NCI-H146 (cell line): ENCODE data around the gene CCSAP.
"Not testable (repeated sequence)": the region's sequence is repeated elsewhere in the genome, so short reads cannot be mapped to it uniquely, and the experiment has no call there.

Experiments
- DNase-seq: peaks from one replicate; lab custom pipeline; 2025; lab: John Stamatoyannopoulos, UW

Gene CCSAP

DNA sequence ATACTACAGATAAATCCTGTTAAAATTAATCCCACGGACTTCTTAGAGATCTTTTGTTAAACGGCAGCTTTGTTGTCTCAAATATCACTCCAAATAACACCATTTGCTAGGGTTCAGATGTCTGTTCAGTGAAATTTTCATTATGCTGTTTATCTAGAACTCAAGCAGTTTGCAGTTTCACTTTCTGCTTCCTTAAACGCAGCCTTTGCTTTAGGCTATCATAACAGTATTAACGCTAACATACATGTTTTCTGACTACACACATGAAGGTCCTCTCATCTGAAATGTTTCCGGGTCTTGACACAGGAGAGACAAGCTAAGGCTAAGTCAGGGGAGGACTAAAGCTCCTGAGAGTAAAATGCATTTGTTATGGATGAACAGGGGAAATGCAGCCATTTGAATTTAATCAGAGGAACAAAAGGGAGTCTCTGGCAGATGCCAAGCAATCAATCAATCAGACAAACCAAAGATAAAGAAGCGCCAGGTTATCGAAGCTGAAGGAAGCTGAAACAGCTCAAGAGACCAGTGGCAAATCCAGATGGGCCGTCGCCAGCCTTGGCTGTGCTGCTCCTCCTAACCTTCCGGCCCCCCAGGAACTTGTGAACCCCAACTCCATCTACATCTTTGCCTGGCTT is 16.9 kb downstream of the CCSAP start:
- DNase-seq = no peak

GRCh38 chr1:229325401-229325800 is 17.4 kb downstream of the CCSAP start:
- DNase-seq = no peak

DNA sequence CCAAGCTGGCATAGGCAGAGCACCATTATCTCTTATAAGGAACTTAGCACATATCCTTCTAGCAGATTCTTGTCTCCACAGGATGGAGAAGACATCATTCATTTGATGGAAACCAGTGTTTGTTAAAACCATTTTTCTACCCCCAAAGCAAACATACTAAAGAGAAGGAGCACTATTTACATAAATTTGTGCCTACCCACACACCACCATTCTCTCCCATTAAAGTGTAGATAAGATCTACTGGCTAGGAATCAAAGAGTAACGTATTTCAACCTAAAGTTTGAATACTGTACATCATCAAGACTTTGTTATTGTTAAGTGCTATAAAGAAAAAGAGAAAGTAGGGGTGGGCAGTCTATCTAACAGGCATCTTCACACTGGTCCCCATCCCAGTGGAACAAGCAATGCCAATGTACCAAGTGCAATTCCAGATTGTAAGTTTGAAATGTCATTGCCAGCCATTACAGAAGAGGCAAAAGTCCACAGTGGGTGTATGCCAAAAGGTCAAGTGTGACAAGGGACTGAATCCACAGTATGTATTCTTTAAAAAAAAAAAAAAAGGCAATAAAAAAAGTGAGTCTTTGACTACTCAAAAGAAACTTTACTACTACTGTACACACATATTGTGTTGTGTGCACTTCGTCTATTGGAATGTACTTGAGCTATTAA is 18.8 kb downstream of the CCSAP start:
- DNase-seq = no peak

DNA sequence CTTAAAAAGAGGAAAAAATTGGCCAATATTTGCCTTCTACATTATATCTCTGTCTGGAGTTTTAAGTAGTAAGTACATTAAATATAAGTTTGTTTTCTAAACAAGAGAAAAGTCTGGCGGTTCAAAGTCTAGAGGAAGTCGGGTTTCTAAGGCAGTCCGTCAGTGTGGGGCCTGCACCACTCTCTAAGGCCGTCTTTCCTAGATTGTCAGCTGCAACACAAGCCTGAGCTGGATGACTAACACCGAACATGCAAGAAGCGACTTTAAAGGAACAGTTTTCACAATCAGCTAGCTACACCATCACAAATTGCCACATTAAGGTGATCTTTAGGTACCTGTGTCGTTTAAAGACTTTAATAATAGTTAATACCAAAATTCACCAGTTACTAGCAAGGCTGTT is 19.6 kb downstream of the CCSAP start:
- no peak for DNase-seq

GRCh38 chr1:229319487-229319886 is 23.4 kb downstream of the CCSAP start:
- DNase-seq = no peak

GRCh38 chr1:229318056-229318455 is 24.8 kb downstream of the CCSAP start:
- DNase-seq = no peak

GRCh38 chr1:229316166-229316565 is 26.7 kb downstream of the CCSAP start:
- no peak for DNase-seq

DNA sequence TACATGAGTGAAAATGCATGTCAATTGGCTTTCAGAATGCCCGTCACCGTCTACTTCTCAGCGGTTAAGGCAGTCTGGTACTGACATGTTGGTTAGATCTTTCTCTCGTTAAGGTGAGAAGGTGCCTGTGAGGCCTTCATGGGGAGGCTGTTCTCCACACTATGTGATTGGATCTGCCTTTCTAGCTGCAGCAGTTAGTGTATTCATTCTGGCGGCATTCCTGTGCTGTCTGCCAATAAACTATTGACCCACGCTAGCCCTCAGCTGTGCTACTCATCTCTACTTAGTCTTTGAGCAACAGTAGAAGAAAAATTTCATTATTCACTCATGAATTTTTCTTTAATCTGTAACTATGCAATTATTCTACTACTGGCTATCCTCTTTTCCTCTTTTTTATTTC is 32.0 kb downstream of the CCSAP start:
- DNase-seq = no peak

- DNase-seq = no peak
These were observed 33.2 kb downstream of the CCSAP start for GRCh38 chr1:229309684-229310083.

DNA sequence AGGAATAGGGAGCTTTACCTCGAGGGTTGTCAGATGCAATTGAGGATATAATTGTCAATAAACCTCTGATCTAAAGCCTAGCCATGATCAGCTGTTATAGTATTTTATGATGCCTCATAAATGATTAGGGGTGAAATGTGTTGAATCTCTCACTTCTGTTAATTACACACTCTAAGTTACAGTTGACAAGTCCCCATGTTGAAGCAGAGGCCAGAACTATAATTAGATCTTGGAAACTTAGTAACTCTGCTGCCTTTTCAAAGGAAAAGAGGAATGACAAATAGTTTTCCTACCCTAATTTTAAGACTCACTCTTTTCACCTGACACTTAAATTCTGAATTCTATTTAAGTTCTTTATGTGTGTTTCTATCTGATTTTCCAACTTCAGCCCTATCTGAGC is 33.8 kb downstream of the CCSAP start:
- DNase-seq = no peak

GRCh38 chr1:229305392-229305791 is 37.5 kb downstream of the CCSAP start:
- no peak for DNase-seq

GRCh38 chr1:229303855-229304254 is 39.0 kb downstream of the CCSAP start:
- DNase-seq = no peak

DNA sequence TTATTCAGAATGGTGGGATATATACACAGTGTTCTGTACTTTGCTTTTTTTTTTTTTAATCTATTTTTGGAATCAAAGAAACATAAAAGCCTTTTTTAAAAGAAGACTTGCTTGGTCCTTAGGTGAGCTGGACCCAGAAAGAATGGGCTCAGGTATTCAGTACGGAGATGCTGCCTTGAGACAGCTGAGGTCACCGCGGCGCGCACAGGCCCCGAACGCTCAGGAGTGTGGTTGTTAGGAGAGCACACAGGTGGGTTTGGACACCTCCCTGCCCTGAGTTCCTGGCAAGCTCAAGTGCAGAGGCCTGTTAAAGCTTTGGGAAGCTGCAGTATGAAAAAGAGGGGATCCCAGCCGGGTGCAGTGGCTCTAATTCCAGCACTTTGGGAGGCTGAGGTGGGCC is 40.1 kb downstream of the CCSAP start:
- DNase-seq = no peak

DNA sequence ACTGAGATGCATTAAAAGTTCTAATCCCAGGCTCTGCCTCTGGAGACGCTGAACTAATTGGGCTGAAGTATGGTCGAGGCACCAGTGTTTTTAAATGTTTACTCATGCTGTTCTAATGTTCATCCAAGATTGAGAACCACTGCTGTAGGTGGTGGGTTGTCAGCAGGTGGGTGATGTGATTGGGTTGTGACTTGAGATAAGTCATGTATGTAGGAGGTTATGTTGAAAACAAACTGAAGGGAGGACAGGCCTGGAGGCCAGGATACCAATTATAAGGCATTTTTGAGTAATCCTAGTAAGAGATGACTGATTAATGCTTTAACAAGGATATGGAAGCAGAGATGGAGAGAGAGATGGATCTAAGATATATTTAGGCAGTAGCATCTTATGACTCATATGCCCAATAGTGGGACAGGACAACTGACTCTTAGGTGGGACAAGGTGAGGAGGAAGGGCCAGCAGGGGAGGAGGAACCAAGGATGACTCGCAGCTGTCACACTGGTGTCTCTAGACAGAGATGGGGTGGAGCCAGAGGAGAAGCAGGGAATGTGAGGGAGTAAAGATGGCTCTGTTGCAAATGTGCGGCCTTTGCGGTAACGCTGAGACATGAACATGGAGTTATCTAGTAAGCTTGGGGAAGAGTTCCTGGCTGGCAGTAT is 42.6 kb downstream of the CCSAP start:
- DNase-seq = no peak

- peak; percentile 93 for DNase-seq
These were observed 43.9 kb downstream of the CCSAP start for GRCh38 chr1:229298887-229299503.

DNA sequence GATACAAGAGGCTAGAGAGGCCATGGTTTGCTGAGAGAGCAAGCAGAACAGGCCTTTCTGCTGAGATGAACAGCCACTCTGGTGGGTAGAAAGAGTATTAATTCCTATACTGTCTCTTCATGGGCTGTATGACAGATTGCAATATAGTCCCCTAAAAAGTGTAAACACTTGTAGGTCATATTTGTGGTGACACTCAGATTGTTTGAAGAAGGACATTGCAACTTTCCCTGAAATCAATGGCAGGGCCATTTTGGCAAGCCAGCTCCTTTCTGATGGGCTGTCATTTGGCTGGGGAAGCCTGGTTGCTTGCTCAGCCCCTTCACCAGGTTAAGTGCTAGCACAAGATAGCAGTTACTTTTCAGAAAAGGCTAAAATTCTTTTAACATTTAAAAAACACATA is 44.4 kb downstream of the CCSAP start:
- no peak for DNase-seq

DNA sequence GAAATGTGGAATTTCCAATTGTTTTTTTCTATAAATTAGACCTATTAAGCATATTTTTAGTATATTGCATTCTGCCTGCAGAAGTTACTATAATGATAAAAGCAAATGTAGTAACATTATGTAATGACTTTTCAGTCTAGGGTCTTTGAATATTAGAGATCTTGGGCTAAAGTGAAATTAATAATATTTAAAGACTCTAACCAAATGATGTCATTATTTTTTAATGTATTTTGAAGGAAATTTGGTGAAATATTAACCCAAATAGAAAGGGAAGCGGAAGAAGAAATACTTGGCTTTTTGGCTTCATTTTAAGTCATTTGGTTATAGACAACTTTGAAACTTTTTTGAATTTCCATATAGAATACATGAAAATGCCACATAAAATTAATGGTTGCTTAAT is 45.1 kb downstream of the CCSAP start:
- DNase-seq = no peak

DNA sequence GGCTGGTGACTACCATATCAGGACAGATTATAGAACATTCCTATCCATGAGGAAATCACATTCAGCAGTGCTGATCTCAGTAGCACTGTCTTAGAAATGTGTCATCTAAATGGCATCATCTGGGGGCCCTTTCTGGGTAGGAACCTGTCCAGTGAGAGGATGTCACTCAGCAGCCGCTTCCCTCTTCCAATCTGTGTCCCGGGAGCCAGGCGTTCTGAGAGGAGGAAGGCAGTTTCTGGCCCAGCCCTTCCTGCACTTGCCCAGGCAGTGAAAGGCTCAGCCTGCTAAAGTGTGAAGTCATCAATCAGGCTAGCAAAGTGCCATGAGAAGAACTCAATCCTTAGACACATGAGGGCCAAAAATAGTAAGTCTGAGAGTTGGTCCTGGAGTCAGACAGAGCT is 46.3 kb downstream of the CCSAP start:
- DNase-seq = no peak

DNA sequence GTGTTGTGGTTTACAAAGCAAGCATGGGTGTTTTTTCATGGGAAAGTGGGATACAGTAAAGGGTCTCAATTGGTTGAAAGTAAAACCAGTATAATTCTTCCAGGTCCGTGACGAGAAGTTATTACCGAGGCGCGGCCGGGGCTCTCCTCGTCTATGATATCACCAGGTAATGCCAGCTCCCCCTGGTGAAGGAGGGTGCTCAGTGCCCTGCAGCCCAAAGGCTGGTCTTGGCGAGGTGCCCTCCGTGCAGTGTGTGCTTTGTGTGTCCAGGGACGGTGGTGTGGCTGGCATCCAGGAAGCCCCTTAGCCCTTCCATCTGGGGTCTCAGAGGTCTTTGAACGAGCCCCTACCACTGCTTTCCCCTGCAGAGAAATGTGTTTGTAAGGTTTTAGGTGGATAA is 47.1 kb downstream of the CCSAP start:
- no peak for DNase-seq

DNA sequence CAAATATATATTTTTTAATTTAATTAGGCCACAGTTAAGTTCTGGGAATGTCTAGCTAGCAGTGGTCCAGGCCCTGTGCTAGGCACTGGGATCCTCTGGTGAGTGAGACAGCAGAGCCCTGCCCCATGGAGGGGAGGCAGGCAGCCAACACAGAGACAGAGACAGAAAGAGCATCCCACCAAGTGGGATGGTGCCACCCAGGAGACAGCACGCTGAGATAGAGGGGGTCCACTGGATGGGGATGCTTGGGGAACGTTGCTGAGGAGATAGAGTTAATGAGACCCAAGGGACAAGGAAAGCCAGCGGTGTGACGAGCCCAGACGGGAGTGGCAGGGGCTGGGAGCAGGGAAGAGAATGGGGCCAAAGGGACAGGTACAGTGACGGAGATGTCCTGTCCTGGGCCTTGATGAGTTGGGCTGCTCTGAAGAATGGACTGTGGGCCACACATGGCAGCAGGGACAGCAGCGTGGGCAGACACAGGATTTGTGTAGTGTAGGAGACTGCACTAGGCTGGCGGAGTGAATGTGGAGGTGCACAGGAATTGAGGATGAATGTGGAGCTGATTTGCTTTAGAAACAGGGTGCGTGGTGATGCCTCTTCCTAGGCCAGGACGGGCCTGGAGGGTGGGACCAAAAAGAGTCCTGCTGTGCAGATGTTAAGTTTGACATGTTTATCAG is 49.2 kb downstream of the CCSAP start:
- no peak for DNase-seq

GRCh38 chr1:229291686-229292085 is 51.2 kb downstream of the CCSAP start:
- DNase-seq = not testable (repeated sequence)

DNA sequence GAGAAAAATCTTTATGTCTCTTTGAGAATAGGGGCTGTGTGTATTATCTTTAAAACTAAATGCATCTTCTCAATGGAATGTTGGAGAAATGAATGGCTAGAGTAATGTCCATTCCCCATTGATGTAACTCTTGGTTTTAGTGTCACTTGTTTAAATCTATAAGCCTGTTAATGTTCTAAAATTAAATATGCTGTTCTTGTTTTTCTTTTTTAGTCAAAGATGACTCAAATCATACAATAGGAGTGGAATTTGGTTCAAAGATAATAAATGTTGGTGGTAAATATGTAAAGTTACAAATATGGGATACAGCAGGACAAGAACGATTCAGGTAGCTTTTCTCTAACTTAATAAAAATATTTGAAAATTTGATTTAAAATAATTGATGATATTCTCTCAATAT is 54.3 kb downstream of the CCSAP start:
- DNase-seq = no peak

DNA sequence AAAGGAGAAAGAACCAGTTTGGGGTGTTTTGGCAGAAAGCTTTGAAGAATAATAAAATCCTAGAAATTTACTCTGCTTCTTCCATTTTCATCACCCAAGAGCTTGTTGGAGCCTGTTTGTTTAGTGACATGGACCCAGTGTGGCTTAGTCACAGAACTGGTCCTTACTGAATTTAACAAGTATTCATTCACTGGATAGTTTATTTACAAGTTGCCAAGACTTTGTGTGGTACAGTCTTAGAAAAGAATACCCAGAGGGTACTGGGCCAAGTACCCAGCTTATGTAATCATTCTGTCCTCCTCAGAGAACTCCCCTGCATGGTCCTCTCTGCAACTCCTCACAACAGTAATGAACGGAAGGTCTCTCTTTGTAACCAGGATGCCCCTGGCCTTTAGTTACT is 55.6 kb downstream of the CCSAP start:
- DNase-seq = no peak
